Subcutaneous abdominal adipose tissue (tissue), 5 donors: Measurements from ENCODE around the gene ROBO1.

Experiments used
- H3K27ac ChIP-seq: one replicate; pipeline ENCODE4 v1.7.0; 2013; ENCODE audit warnings: low read depth, mild to moderate bottlenecking, inconsistent platforms, low read length, moderate library complexity
- H3K27me3 ChIP-seq, 5 donors: one replicate each; pipeline ENCODE4 v1.7.0; 2013; ENCODE audit warnings: low read length in 5 of 5, inconsistent platforms in 1 of 5; ENCODE audit not compliant: control insufficient read depth in 5 of 5, insufficient read depth in 4 of 5
- H3K36me3 ChIP-seq, 5 donors: one replicate each; pipeline ENCODE4 v1.7.0; 2013; ENCODE audit warnings: low read length in 5 of 5; ENCODE audit not compliant: control insufficient read depth in 5 of 5, insufficient read depth in 5 of 5
- H3K4me1 ChIP-seq, 5 donors: one replicate each; pipeline ENCODE4 v1.7.0; 2013; ENCODE audit warnings: low read length in 5 of 5, mild to moderate bottlenecking in 3 of 5, moderate library complexity in 1 of 5; ENCODE audit not compliant: control insufficient read depth in 5 of 5, insufficient read depth in 5 of 5
- H3K4me3 ChIP-seq, 5 donors: one replicate each; pipeline ENCODE4 v1.7.0; 2013; ENCODE audit warnings: low read length in 5 of 5, low read depth in 1 of 5
- H3K9ac ChIP-seq, 5 donors: one replicate each; pipeline ENCODE4 v1.7.0; 2013; ENCODE audit warnings: low read length in 5 of 5, mild to moderate bottlenecking in 4 of 5, moderate library complexity in 3 of 5
- H3K9me3 ChIP-seq, 5 donors: one replicate each; pipeline ENCODE4 v1.7.0; 2013; ENCODE audit warnings: low read length in 5 of 5; ENCODE audit not compliant: control insufficient read depth in 5 of 5
- donor health status: healthy.
- donor health status: healthy.
- donor health status: healthy.
- donor health status: healthy.
- donor health status: healthy.

Gene ROBO1

DNA sequence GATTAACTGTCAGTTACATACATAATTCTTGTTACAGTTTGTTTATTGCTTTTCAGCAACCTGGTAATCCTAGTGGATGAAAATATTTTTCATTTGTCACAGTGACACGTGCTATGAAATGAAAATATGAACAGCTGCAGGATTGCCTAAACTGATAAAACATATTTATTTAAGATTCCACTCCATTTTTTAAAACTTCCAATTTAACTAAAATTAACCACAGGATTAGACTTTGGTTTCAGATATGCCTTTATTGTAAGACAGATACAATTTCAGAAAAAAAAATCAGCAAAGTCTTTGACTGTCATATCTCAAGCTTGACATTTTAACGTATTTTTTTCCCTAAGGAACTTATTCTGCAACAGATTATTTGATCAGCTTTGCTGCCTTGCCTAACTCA is 550.7 kb downstream of the ROBO1 start:
- H3K9me3 ChIP-seq, result no peaks in the 10 kb centered on the region
- H3K4me1 ChIP-seq, result no peaks in the 10 kb centered on the region
- no peaks in the 10 kb centered on the region for H3K27me3 ChIP-seq
- no peak overlapping the region for H3K9ac ChIP-seq
- H3K36me3 ChIP-seq, result no peaks in the 10 kb centered on the region
- no peak overlapping the region for H3K4me3 ChIP-seq
- no peak overlapping the region for H3K27ac ChIP-seq

DNA sequence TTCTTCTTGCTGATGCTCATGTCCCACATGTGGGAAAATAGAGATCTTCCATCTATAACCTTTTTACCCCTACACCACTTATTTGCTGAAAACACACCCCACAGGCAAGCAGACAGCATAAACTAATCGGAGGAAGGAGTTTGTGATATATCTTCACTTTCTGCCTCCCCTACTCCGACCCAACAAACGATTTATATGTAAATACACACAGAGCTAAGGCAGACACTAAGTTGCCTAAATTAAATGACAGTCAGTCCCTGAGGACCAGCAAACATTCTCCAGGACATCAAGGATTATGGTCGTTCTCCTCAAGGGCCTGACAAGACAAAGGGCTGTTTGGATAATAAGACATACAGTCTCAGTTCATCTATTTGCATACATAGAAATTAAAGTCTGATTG is 552.5 kb downstream of the ROBO1 start:
- Histone ChIP-seq H3K27me3 (no peaks in the 10 kb centered on the region), H3K36me3 (no peaks in the 10 kb centered on the region), H3K9me3 (no peaks in the 10 kb centered on the region), H3K27ac (no peak overlapping the region), H3K9ac (no peak overlapping the region), H3K4me1 (no peaks in the 10 kb centered on the region), H3K4me3 (no peak overlapping the region)

DNA sequence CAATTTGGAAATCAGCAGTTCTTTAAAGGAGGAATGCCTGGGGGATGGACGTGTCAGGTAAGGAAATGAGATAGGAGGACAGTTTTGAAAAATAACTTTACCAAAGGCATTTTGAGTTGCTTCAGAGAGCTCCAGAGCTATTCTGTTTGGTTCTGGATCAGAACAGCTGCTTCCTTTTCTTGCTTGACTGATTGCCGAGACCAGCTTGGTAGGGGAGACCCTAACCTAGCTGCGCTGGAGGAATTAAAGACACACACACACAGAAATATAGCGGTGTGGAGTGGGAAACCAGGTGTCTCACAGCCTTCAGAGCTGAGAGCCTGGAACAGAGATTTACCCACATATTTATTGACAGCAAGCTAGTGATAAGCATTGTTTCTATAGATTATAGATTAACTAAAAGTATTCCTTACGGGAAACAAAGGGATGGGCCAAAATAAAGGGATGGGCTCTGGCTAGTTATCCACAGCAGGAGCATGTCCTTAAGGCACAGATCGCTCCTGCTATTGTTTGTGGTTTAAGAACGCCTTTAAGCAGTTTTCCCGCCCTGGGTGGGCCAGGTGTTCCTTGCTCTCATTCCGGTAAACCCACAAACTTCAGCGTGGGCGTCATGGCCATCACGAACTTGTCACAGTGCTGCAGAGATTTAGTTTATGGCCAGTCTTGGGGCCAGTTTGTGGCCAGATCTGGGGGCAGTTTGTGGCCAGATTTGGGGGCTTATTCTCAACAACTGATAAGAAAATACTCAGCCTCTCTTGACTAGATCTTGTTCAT is 556.0 kb downstream of the ROBO1 start:
- Histone ChIP-seq H3K4me3 (no peak overlapping the region), H3K27ac (no peak overlapping the region), H3K36me3 (no peaks in the 10 kb centered on the region), H3K9ac (no peak overlapping the region), H3K27me3 (no peaks in the 10 kb centered on the region), H3K4me1 (no peaks in the 10 kb centered on the region), H3K9me3 (no peaks in the 10 kb centered on the region)

DNA sequence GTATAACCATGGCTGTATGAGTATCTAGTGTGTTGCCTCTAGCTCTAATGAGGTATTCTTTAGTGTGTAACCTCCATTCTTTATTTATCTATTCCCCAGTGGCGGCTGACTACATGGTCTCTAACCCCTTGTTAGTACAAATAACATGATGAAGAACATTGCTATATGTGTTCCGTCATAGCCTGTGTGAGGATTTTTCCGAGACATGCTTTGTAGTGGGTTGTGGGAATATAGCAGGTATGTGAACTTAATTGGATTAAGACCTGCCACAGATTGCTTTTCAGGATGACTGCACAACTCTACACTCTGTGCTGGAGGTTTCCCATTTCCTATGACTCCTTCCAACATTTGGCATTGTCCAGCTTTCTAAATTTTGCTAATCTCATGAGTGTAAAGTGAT is 563.4 kb downstream of the ROBO1 start:
- H3K4me3 ChIP-seq, result no peak overlapping the region
- H3K4me1 ChIP-seq, result no peaks in the 10 kb centered on the region
- H3K9ac ChIP-seq, result no peak overlapping the region
- H3K36me3 ChIP-seq, result no peaks in the 10 kb centered on the region
- peaks cover 0 to 2% (median 0%) of the 10 kb centered on the region in 5 donors for H3K9me3 ChIP-seq
- no peak overlapping the region for H3K27ac ChIP-seq
- H3K27me3 ChIP-seq, result no peaks in the 10 kb centered on the region

DNA sequence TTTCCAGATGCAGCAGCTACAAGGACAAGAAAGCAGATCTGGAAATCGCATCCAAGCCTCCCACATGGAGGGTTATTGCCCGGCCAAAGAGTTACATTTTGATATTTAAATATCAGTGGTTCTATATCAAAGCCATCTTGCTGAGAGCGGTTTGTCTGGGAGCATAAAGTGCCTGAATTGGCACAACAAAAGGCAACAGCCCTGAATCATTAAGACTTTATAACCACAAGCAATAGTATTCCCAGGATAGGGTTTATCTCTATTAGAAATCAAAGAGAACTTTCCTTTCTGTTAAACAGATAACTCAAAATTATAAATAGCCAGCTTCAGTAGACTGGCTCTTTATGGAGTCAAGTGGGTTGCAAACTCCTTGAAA is 564.7 kb downstream of the ROBO1 start:
- no peak overlapping the region for H3K4me3 ChIP-seq
- no peaks in the 10 kb centered on the region for H3K27me3 ChIP-seq
- no peak overlapping the region for H3K9ac ChIP-seq
- H3K9me3 ChIP-seq, result peaks cover 0 to 2% (median 0%) of the 10 kb centered on the region in 5 donors
- no peak overlapping the region for H3K27ac ChIP-seq
- no peaks in the 10 kb centered on the region for H3K36me3 ChIP-seq
- no peaks in the 10 kb centered on the region for H3K4me1 ChIP-seq

DNA sequence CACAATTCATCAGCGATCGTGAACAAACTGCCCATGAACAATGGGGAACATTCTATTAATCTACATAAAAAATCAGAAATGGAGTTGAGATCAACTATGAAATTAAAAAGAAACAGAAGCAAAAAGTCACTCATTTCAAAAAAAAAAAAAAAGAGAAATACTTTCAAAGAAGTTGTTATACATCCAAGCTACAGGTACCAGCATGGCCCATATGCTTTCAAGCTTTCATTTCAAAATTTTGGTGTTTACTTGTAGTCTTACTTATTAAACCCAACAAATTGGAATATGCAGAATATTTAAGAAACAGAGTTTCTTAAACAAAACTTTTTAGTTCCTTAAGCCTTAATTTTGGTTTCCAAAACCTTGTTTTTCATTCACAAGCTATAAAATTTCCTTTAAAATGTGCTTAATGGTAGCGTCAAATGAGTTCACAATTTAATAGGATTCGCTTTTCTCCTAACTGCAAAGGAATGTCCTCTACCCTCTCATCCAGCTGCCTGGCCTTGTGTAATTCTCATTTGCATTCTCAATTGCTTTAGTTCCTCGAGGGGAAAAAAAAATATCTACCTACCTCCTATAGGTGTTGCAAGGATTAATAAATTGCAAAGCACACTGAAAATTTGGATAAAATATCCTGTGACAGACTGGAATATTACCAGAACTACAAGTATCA is 565.2 kb downstream of the ROBO1 start:
- no peaks in the 10 kb centered on the region for H3K36me3 ChIP-seq
- H3K4me3 ChIP-seq, result no peak overlapping the region
- peaks cover 0 to 2% (median 0%) of the 10 kb centered on the region in 5 donors for H3K9me3 ChIP-seq
- H3K9ac ChIP-seq, result no peak overlapping the region
- H3K27ac ChIP-seq, result no peak overlapping the region
- no peaks in the 10 kb centered on the region for H3K27me3 ChIP-seq
- H3K4me1 ChIP-seq, result no peaks in the 10 kb centered on the region

DNA sequence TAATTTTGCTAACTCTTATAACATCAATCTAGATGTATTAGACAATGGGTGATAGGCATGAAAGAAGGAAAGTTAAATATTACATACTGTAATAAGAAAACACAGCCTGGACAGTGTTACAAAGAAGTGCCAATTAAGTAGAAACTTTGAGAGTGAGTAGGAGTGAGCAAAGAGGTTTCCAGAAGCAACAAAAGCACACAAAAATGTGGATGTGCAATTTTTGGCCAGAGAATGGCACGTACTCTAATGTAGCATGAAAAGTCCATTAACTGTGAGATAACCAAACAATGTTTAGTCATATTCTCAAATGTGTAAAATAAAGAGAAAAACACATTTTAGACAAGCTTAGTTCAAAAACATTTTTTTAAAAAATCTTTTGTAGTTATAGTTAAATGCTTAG is 567.3 kb downstream of the ROBO1 start:
- Histone ChIP-seq H3K27ac (no peak overlapping the region), H3K4me3 (no peak overlapping the region), H3K9me3 (no peaks in the 10 kb centered on the region)

DNA sequence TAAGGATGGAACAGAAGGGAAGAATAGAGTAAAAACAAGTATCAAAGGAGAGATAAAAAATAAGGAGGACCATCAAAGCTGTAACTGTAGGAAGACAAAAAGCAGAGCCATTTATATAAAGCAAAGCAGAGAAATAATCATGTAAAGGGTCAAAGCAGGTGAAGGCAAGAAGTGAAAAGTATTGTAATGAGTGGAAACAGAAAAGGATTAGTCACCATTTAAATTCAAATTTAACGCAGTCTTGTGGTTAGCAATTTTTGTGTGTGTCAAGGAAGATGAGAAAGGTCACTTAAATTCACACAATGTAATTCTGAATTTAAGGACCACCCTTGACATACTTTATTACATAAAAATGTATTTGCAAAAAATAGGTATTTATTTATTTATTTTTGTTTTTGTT is 567.8 kb downstream of the ROBO1 start:
- Histone ChIP-seq H3K36me3 (no peaks in the 10 kb centered on the region), H3K4me1 (no peaks in the 10 kb centered on the region), H3K27me3 (no peaks in the 10 kb centered on the region), H3K4me3 (no peak overlapping the region), H3K9ac (no peak overlapping the region), H3K9me3 (no peaks in the 10 kb centered on the region), H3K27ac (no peak overlapping the region)

More for the DNA sequence above, 567.3 kb downstream of the ROBO1 start:
- Histone ChIP-seq H3K36me3 (no peaks in the 10 kb centered on the region), H3K27me3 (no peaks in the 10 kb centered on the region), H3K4me1 (no peaks in the 10 kb centered on the region), H3K9ac (no peak overlapping the region)

DNA sequence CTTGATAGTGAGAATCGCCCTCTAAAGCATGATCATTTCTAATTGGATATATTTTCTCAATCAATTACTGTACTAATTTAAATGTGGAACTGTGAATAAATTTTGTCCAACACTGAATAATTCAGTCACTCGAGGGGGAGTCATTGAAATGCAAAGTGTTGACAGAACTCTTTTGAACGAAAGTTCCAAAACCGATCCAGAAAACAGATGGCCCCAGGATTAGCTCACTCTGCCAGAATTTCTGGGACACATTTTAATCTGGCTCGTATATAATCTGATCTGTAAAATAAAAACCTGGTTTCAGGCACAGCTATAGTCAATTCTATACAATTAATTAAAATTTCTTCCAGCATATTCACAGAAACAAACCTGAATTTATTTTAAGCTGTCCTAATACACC is 580.4 kb downstream of the ROBO1 start:
- no peak overlapping the region for H3K27ac ChIP-seq
- H3K36me3 ChIP-seq, result no peaks in the 10 kb centered on the region

DNA sequence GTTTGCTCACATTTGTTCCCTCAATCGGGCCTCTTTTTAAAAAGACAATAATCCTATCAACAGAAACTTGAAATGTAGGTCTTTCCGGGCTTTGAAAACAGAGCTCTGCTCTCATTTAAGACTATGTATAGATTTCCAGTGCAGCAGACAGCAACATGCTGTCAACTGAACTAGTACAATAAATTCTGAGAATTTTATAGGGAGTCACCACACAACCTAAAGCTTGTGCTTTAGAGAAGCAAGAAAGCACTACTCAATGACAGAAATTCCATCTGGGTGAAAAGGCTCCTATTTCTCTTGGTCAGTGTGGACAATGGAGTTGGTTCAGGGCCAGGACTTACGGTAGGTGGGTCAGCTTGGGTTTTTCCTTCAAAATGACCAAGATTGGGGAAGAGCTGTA is 583.5 kb downstream of the ROBO1 start:
- Histone ChIP-seq H3K27me3 (no peaks in the 10 kb centered on the region), H3K9me3 (no peaks in the 10 kb centered on the region), H3K27ac (no peak overlapping the region), H3K36me3 (no peaks in the 10 kb centered on the region), H3K4me1 (no peaks in the 10 kb centered on the region), H3K9ac (no peak overlapping the region), H3K4me3 (no peak overlapping the region)

More for the DNA sequence above, 580.4 kb downstream of the ROBO1 start:
- H3K9ac ChIP-seq, result no peak overlapping the region
- H3K27me3 ChIP-seq, result no peaks in the 10 kb centered on the region
- no peak overlapping the region for H3K4me3 ChIP-seq
- no peaks in the 10 kb centered on the region for H3K4me1 ChIP-seq
- no peaks in the 10 kb centered on the region for H3K9me3 ChIP-seq
